ENCODE results near the gene PPP1R14C. TPM values are rescaled to one million over a fixed set of nuclear protein-coding genes. Genes with fewer than 3 reads are reported as not detected.

Gene PPP1R14C
- total RNA-seq, 3 donors from 2014 or later, result 11.1 to 33.5 (median 25.2) TPM

DNA sequence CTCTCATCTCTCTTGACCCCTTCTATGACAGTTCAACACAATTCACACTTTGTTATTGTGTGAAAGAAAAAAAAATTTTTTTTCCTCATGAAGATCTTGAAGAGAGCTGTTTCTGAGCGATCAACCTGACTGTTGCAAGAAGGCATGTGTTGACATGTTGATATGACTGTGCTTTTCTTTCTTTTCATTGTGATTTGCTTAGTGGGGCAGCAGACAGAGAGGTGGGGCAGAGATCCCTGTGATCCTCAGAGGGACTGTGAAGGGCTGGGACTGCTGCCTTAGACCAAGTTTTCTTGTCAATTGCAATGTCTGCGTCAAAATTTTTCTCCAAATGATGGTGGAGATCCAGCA is 155.2 kb downstream of the PPP1R14C start:
- ATAC-seq (no peak), DNase-seq (no peak)
- no peaks in the 10 kb centered on the region for H3K36me3 ChIP-seq (ENCODE audit: low read depth)
- TF ChIP-seq, protein P1, sequence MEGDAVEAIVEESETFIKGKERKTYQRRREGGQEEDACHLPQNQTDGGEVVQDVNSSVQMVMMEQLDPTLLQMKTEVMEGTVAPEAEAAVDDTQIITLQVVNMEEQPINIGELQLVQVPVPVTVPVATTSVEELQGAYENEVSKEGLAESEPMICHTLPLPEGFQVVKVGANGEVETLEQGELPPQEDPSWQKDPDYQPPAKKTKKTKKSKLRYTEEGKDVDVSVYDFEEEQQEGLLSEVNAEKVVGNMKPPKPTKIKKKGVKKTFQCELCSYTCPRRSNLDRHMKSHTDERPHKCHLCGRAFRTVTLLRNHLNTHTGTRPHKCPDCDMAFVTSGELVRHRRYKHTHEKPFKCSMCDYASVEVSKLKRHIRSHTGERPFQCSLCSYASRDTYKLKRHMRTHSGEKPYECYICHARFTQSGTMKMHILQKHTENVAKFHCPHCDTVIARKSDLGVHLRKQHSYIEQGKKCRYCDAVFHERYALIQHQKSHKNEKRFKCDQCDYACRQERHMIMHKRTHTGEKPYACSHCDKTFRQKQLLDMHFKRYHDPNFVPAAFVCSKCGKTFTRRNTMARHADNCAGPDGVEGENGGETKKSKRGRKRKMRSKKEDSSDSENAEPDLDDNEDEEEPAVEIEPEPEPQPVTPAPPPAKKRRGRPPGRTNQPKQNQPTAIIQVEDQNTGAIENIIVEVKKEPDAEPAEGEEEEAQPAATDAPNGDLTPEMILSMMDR (IDR thresholded peaks at IDR 0.05), result no peak
- peaks cover 8% of the 10 kb centered on the region for H3K9me3 ChIP-seq
- intact Hi-C loops (cut with DNase I, micrococcal nuclease), result no loop called here
- H3K4me3 ChIP-seq, result no peak overlapping the region
- peaks cover 6% of the 10 kb centered on the region for H3K4me1 ChIP-seq (ENCODE audit: low read depth)

DNA sequence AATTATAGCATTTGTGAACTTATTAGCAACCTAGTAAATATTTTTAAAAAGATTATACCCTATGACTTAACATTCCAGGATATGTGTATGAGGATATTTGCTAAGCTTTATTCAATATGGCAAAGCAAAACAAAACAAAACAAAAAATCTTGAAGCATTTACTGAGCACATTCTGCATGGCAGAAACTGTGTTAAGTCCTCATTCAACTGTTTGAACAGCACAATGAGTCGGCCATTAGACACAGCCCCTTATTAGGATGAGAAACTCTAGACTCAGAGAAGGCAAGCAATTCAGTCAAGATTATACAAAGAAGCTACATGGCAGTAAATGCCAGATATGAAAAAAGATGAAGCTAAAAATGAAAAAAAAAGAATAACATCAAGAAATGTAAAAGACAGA is 155.8 kb downstream of the PPP1R14C start:
- TF ChIP-seq, protein P1 (IDR thresholded peaks at IDR 0.05), result no peak
- no peak for ATAC-seq
- intact Hi-C loops (cut with DNase I, micrococcal nuclease), result no loop called here

More for the DNA sequence above, 155.8 kb downstream of the PPP1R14C start:
- no peak for DNase-seq
- Histone ChIP-seq H3K9me3 (peaks cover 8% of the 10 kb centered on the region), H3K4me3 (no peak overlapping the region), H3K4me1 (ENCODE audit: low read depth) (peaks cover 6% of the 10 kb centered on the region), H3K36me3 (ENCODE audit: low read depth) (no peaks in the 10 kb centered on the region)

Other genes with a start within 250 kb of the PPP1R14C start
- under 1 TPM in 2 of 3 donors, not detected in 1; 0.16 to 0.58 TPM for gene RAET1E, start 244.9 kb upstream of the PPP1R14C start, total RNA-seq
- under 1 TPM in 1 of 3 donors, not detected in 2; 0.41 TPM for gene RAET1G, start 219.9 kb upstream of the PPP1R14C start, total RNA-seq
- gene ULBP2, start 201.0 kb upstream of the PPP1R14C start, total RNA-seq, result under 1 TPM in 1 of 3 donors, not detected in 2; 0.43 TPM
- not detected for gene ULBP1, start 179.1 kb upstream of the PPP1R14C start, total RNA-seq
- gene RAET1L, start 117.5 kb upstream of the PPP1R14C start, total RNA-seq, result not detected
- gene ULBP3, start 73.9 kb upstream of the PPP1R14C start, total RNA-seq, result 1 to 10 TPM in 2 of 3 donors, under 1 TPM in 1; 0.32 to 1.9 (median 1.9) TPM
- gene IYD, start 226.0 kb downstream of the PPP1R14C start, total RNA-seq, result 10 to 100 TPM in 2 of 3 donors, 1 to 10 TPM in 1; 7.5 to 25.3 (median 15.3) TPM